Glomerular visceral epithelial cell (primary cell): ENCODE data around the gene THSD7A.

Source experiments
- DNase-seq: peaks from one replicate; pipeline ENCODE4 v3.0.0-alpha.2; 2016; ENCODE audit errors: extremely low spot score

THSD7A gene

GRCh38 chr7:11410656-11411644 lies 421.0 kb downstream of the THSD7A start:
- no peak for DNase-seq

GRCh38 chr7:11404355-11404754 lies 427.6 kb downstream of the THSD7A start:
- DNase-seq: no peak

- no peak for DNase-seq
Measured at GRCh38 chr7:11403781-11404180, 428.2 kb downstream of the THSD7A start.

- DNase-seq: no peak
Measured at GRCh38 chr7:11394438-11394837, 437.6 kb downstream of the THSD7A start.

- DNase-seq: peak; percentile 58
Measured at GRCh38 chr7:11379641-11380040, 452.4 kb downstream of the THSD7A start.

- peak; percentile 24 for DNase-seq
Measured at GRCh38 chr7:11376529-11376928, 455.5 kb downstream of the THSD7A start.

- no peak for DNase-seq
Measured at GRCh38 chr7:11374629-11375028, 457.4 kb downstream of the THSD7A start.

GRCh38 chr7:11373546-11374142 lies 458.4 kb downstream of the THSD7A start:
- DNase-seq: peak; percentile 24

- no peak for DNase-seq
Measured at GRCh38 chr7:11369696-11370095, 462.3 kb downstream of the THSD7A start.

- no peak for DNase-seq
Measured at GRCh38 chr7:11366118-11366517, 465.9 kb downstream of the THSD7A start.

GRCh38 chr7:11358637-11359036 lies 473.4 kb downstream of the THSD7A start:
- DNase-seq: no peak

- DNase-seq: no peak
Measured at GRCh38 chr7:11355399-11356005, 476.5 kb downstream of the THSD7A start.

GRCh38 chr7:11346302-11346701 lies 485.7 kb downstream of the THSD7A start:
- no peak for DNase-seq

- DNase-seq: peak; percentile 38
Measured at GRCh38 chr7:11345621-11346020, 486.4 kb downstream of the THSD7A start.

GRCh38 chr7:11343818-11344413 lies 488.1 kb downstream of the THSD7A start:
- DNase-seq: peak; percentile 51

- DNase-seq: no peak
Measured at GRCh38 chr7:11343136-11343535, 488.9 kb downstream of the THSD7A start.

GRCh38 chr7:11341285-11341944 lies 490.6 kb downstream of the THSD7A start:
- peak; percentile 17 for DNase-seq

GRCh38 chr7:11336432-11336831 lies 495.6 kb downstream of the THSD7A start:
- DNase-seq: no peak

- DNase-seq: no peak
Measured at GRCh38 chr7:11335947-11336346, 496.1 kb downstream of the THSD7A start.

- DNase-seq: no peak
Measured at GRCh38 chr7:11332865-11333228, 499.2 kb downstream of the THSD7A start.

- DNase-seq: no peak
Measured at GRCh38 chr7:11332186-11332864, 499.7 kb downstream of the THSD7A start.
